Thyroid gland (tissue), 4 donors: Measurements from ENCODE around the gene SECISBP2L. TPM values are rescaled to one million over a fixed set of nuclear protein-coding genes. Genes with fewer than 3 reads are reported as not detected.

Source experiments
- DNase-seq, 2 donors: peaks; one replicate each; pipeline ENCODE4 v3.0.0-alpha.2; 2019
- H3K27ac ChIP-seq, 3 donors: fragments of 200-600 bp; sonication (generic); 1 replicate in 2 of 3; 2 replicates in 1 of 3; pipeline ENCODE4 v1.5.1; 2016 to 2019; ENCODE audit warnings: mild to moderate bottlenecking in 1 of 3, moderate library complexity in 1 of 3
- H3K27me3 ChIP-seq: fragments of 200-600 bp; sonication (generic); one replicate; pipeline ENCODE4 v1.5.1; 2019
- H3K36me3 ChIP-seq, 2 donors: fragments of 200-600 bp; sonication (generic); one replicate each; pipeline ENCODE4 v1.5.1; 2016 to 2019
- H3K4me1 ChIP-seq, 2 donors: fragments of 200-600 bp; sonication (generic); one replicate each; pipeline ENCODE4 v1.5.1; 2017 to 2019
- H3K4me3 ChIP-seq, 3 donors: fragments of 200-600 bp; sonication (generic); replicated peaks in 1 of 3; 1 replicate in 2 of 3; 2 replicates in 1 of 3; pipeline ENCODE4 v1.5.1; 2016; ENCODE audit warnings: mild to moderate bottlenecking in 1 of 3
- H3K9me3 ChIP-seq: fragments of 200-600 bp; sonication (generic); one replicate; pipeline ENCODE4 v1.5.1; 2017
- CTCF ChIP-seq, 6 experiments: fragments of 200-600 bp in 3 of 6; fragments of 450-650 bp in 3 of 6; sonication (generic) in 3 of 6; IDR thresholded peaks; one replicate each; pipeline ENCODE4 v1.5.1; 2016 to 2019; ENCODE audit warnings: antibody characterized with exemption in 6 of 6, mild to moderate bottlenecking in 2 of 6, inconsistent platforms in 1 of 6, moderate library complexity in 1 of 6
- POLR2A ChIP-seq, 2 donors: fragments of 450-650 bp; IDR thresholded peaks; one replicate each; pipeline ENCODE4 v1.6.1; 2017; ENCODE audit warnings: antibody characterized with exemption in 2 of 2, mild to moderate bottlenecking in 2 of 2, moderate library complexity in 1 of 2
- WGBS, 2 donors: methylation state at CpG; one replicate each; pipeline ENCODE4 v1.1.5; 2017; 5-methylcytosine and 5-hydroxymethylcytosine counted together
- intact Hi-C: fragments of 100-400 bp; cut with DNase I; formaldehyde crosslinking; loops from one replicate; pipeline ENCODE4 v1.15.1; 2023
- total RNA-seq, 4 donors: library from RNA; depleted of rRNA; stranded (reverse); fragments of >200 nt; gene quantifications; one replicate each; pipeline ENCODE4 v1.2.3, GENCODE V29; 2016

SECISBP2L gene
- total RNA-seq, 4 donors from 2014 or later: 53.9 to 88.8 (median 60.9) TPM

- peaks cover 19 to 20% of the 10 kb centered on the region in 2 donors for H3K4me1 ChIP-seq
- 54 to 61% methylated on average over 5 of the region's 5 CpGs for WGBS, 2 donors
- H3K27ac ChIP-seq: peak overlapping the region in 1 of 3 donors; percentile 37
- no peak for DNase-seq
- no peaks in the 10 kb centered on the region for H3K27me3 ChIP-seq
- TF ChIP-seq CTCF (IDR thresholded peaks at IDR 0.05) (no peak), POLR2A (IDR thresholded peaks at IDR 0.05) (no peak)
- H3K4me3 ChIP-seq: no peak overlapping the region
- intact Hi-C loops: no loop called here
- no peaks in the 10 kb centered on the region for H3K9me3 ChIP-seq
- no peaks in the 10 kb centered on the region for H3K36me3 ChIP-seq
Observed at GRCh38 chr15:48946074-48946839, 100.0 kb downstream of the SECISBP2L start.

GRCh38 chr15:48945386-48945785 is 100.9 kb downstream of the SECISBP2L start:
- Histone ChIP-seq H3K4me3 (no peak overlapping the region), H3K36me3 (no peaks in the 10 kb centered on the region), H3K27me3 (no peaks in the 10 kb centered on the region), H3K9me3 (no peaks in the 10 kb centered on the region), H3K4me1 (peaks cover 19 to 20% of the 10 kb centered on the region in 2 donors), H3K27ac (no peak overlapping the region)
- WGBS, 2 donors: 42 to 83% methylated on average over 2 of the region's 2 CpGs
- intact Hi-C loops: no loop called here
- no peak for DNase-seq
- TF ChIP-seq CTCF (IDR thresholded peaks at IDR 0.05) (no peak), POLR2A (IDR thresholded peaks at IDR 0.05) (no peak)

GRCh38 chr15:48941904-48942303 is 104.3 kb downstream of the SECISBP2L start:
- H3K9me3 ChIP-seq: no peaks in the 10 kb centered on the region
- DNase-seq: no peak
- 88% methylated on average over 5 of the region's 5 CpGs for WGBS, 2 donors
- TF ChIP-seq CTCF (IDR thresholded peaks at IDR 0.05) (no peak), POLR2A (IDR thresholded peaks at IDR 0.05) (no peak)
- intact Hi-C loops: no loop called here
- H3K4me3 ChIP-seq: no peak overlapping the region
- peaks cover 19% of the 10 kb centered on the region in 2 donors for H3K4me1 ChIP-seq
- no peaks in the 10 kb centered on the region for H3K36me3 ChIP-seq
- no peak overlapping the region for H3K27ac ChIP-seq
- no peaks in the 10 kb centered on the region for H3K27me3 ChIP-seq

GRCh38 chr15:48940508-48940907 is 105.7 kb downstream of the SECISBP2L start:
- TF ChIP-seq CTCF (IDR thresholded peaks at IDR 0.05) (no peak), POLR2A (IDR thresholded peaks at IDR 0.05) (no peak)
- Histone ChIP-seq H3K27me3 (no peaks in the 10 kb centered on the region), H3K4me3 (no peak overlapping the region), H3K9me3 (no peaks in the 10 kb centered on the region), H3K36me3 (no peaks in the 10 kb centered on the region), H3K4me1 (peaks cover 10% of the 10 kb centered on the region in 2 donors), H3K27ac (no peak overlapping the region)
- 86 to 91% methylated on average over 6 of the region's 6 CpGs for WGBS, 2 donors
- intact Hi-C loops: no loop called here
- DNase-seq: no peak

- TF ChIP-seq POLR2A (IDR thresholded peaks at IDR 0.05) (no peak), CTCF (IDR thresholded peaks at IDR 0.05) (no peak)
- Histone ChIP-seq H3K9me3 (no peaks in the 10 kb centered on the region), H3K4me1 (peaks cover 5 to 8% of the 10 kb centered on the region in 2 donors), H3K27me3 (no peaks in the 10 kb centered on the region), H3K4me3 (no peak overlapping the region), H3K36me3 (no peaks in the 10 kb centered on the region), H3K27ac (no peak overlapping the region)
- no peak for DNase-seq
- intact Hi-C loops: no loop called here
- 89 to 90% methylated on average over 4 of the region's 4 CpGs for WGBS, 2 donors
Observed at GRCh38 chr15:48939648-48940047, 106.6 kb downstream of the SECISBP2L start.
